GM21367 (cell line): ENCODE measurements around the gene PLXNA4.

ENCODE experiments used
- ATAC-seq: cut with Tn5 transposase; IDR thresholded peaks from one replicate; pipeline ENCODE4 v1.9.1; 2021; ENCODE audit not compliant: unreplicated experiment

The PLXNA4 gene

DNA sequence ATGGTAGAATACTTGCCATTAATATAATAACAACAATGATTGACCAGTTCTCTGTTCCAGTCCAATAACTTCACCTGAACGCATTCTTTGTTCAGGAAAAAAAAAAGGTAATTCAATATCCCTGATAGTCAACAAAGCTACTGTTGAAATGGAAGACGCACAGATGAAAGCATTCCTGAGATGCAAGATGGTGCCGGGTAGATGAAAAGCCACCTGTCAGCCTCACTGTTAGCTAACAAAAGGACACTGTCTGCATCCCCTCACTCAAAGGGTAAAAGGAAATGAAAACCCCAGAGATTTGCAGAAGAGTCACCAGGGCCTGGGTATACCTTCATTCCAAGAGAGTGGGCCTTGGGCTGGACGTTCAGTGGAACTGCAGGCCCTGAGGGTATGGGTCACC is 357.4 kb downstream of the PLXNA4 start:
- no peak for ATAC-seq

DNA sequence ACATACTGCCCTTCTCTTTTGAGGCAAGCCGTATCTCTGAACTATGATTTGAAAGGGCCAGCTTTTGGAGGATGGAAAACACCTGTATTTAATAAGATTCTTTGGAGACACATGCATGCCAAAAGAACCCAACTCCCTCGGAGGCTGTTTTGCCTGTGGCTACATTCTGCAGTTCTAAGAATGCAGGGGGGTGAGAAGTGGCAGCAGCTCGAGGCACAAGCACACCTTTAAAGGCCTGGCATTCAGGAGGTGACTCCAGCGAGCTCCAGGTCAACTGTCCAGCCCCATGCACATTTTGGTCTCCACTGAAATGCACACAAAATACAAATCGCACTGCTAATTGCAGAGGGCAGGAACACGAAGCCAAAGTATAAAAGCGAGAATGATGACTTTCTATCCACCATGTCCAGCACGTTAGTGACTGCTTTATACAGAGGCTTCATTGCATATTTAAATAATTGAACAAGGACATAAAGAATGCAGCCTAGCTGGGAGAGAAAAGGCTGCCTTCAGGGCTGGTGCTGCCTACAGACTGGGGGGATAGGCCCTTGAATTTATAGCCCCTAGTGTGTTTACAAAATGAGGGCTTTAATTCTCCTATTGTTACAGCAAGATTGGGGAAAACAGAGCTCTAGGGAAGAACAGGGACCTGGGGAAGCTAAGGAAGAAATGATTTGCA is 359.3 kb downstream of the PLXNA4 start:
- no peak for ATAC-seq

DNA sequence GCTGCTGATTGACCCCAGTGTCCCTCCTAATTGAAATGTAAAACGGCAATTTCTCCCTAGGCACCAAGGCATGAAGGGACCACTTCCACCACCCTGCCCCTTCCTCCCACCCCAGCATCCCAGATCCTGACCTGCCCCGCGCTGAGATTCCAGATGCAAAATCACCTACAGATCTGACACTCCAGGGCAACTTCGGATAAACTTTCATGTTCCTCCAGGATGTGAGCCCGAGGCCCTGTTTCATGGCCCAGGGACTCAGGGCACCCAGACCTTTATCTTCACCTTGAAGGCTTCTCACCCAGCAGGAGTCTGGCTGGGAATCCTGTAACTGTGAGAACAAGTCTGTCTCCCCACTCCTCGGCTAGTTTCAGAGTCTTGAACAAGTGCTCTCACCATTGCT is 361.8 kb downstream of the PLXNA4 start:
- no peak for ATAC-seq

DNA sequence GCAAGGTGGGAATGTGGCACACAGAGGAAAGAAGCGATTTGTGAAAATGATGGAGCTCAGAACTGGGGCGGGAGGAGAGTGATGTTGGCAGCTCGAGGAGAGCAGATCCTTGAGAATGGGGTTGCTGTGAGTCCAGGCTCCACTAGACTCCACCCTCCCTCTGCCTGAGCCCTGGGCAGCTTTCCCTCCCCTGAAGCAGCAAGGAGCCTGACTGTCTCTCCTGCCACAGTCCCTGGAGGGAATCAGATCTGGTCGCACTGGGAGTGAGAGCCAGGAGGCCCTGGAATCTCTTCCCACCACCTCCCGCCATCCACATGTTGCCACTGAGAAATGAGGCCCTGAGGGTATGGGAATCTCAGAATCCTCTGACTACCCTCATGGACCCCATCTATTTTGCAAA is 362.7 kb downstream of the PLXNA4 start:
- no peak for ATAC-seq

DNA sequence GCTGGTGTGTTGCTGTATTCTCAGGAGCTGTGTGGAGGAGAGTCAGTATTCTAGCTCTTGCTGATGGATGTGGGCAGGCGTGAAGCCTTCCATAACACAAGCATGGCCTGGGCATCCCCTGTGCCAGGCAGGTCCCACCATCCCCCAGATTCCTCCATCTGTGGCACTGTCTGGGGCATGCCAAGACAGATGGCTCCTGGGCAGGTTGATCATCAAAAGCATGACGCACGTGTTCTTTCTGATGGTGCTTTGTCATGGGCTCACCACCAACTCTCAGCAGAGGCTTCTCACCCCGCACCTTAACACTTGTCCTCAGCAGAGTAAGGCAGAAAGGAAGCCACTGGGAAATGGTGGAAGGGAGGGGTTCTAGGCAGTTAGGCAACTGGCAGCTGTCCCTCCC is 364.3 kb downstream of the PLXNA4 start:
- no peak for ATAC-seq

DNA sequence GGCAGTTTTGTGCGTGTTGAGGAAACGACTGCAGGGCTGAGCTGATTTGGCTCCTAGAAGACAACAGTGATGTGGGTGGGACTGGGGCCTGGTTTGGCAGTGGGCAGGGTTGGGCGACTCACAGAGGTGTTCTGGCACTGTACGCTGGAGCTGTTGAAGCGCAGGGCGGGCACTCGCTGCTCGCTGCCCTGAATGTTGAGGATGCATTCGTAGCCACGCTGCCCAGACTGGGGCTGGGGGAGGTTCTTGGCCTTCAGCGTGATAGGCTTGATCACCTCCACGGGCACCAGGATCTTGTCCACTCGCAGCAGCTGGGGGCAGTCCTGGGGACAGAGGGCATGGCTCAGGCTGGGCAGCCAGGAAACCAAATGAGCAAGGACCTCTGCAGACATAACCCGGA is 365.4 kb downstream of the PLXNA4 start:
- no peak for ATAC-seq

DNA sequence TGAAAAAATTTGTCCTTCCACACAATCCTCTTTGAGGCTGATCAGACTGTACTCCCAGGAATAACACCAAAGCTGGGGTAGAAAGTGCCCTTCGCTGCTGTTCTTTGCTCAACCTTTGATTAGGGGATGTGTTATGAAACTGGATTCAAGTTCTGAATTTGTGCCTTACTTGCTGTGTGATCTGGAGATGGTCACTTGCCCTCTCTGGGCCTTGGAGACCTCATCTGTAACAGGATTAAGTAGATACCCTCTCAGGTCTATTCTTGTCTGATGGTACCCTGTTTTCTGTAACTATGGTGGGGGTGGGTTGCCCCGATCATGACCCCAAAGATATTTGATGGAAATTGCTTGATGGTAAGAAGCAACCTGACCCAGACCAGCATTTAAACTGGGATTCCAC is 368.5 kb downstream of the PLXNA4 start:
- no peak for ATAC-seq

DNA sequence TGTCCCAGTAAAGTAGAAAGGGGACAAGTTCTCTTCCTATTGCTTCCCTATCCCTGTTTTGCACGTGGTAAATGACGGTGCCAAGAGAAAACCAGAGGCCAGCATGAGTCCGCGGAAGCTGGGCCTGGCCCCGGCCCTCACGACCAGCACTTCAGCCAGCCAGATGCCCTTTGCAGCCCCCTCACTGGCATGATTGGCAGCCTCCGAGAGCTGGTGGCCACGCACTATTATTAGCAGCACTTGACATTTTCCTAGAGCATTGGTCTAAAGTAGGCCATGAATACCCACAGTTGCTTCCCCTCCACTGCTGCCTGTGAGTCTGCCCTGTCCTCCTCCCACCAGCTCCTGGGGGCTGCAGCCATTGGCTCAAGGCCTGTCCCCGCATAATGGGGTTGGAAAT is 369.1 kb downstream of the PLXNA4 start:
- ATAC-seq, result no peak

DNA sequence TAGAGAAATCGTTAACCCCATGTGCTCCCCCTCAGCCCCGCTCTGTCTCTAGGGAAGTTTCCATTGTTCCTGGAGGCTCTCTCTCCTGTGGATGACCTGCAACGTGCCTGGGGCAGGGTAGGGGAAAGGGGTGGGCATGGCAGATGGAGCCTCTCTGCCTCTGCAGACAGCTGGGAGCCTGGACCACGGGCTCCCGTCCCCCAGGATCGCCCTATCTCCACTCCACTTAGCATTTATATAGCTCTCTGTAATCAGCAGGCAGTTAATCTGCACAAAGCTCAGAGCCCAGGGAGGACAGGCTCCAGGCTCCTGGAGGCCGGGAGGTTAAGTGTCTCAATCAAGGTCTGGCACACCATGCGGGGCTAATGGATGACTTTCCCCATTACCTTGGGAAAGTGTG is 369.7 kb downstream of the PLXNA4 start:
- ATAC-seq, result no peak

DNA sequence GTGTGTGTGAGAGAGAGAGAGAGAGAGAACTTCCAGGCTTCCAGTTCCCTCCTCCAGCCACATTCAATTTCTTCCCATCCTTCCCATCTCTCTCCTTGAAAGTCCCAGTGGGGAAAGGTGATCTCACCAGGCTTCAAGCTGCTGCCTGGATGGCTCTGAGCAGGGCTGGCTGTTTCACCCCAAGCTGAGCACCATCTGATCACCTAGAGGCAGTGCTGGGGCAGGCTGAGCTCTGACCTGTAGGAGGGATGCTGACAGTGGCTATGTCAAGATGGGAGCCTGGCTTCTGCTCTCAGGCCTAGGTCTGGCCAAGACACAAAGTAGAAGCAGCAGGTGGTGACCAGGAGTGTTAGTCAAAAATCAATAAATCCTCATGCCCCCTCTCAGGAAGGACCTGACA is 370.8 kb downstream of the PLXNA4 start:
- ATAC-seq, result no peak

DNA sequence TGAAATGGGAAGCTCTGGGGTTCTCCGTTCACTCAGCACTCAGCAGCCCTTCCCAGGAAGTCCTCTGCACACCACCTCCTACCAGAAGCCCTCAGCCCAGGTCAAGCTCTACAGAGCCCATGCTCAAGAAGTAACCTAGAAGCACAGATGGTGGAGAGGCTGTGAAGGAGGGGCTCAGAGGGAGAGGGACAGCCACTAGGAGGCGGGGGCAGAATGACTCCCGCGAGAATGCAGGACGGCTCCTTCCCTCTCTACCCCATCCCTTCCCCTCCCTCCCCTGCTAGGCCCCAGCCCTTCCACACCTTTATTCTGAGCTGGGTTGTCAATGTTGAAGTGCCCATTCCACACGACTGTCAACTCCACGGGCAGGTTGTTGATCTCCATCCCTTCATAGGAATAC is 373.2 kb downstream of the PLXNA4 start:
- no peak for ATAC-seq

DNA sequence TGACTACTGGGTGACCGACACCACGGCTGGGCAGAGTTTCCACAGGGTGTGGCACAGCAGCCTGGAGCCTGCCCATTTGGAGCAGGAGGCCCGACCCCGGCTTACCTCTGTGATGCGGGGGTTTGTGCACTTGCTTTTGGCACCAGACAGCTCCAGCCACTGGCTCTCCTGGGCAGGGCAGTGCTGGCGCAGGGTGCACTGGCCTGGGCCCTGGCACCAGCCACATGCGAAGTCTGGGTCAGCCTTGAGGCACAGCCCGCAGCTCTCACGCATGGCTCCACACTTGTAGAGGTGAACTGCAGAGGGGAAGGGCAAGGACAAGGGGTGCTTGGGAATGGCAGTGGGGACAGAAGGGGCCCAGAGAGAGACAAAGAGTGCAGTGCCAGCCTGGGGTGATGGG is 373.7 kb downstream of the PLXNA4 start:
- ATAC-seq, result no peak

DNA sequence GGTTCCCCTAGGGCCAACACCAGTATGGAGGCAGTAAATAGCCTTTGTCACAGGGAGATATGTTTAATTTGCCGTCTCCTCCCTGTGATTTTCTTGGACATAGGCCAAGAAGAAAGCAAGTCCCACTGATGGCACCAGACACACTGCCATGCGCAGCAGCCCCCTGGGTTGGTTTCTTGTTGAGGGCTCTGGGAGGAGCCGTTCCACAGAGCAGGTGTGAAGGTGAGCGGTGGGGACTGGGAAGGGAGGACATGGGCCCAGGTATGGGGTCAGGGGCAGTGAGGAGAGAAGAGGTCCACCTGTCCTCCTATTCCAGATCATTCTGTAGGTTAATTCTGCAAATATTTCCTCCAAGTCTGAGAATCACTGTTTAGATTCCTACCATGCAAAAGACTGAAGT is 376.1 kb downstream of the PLXNA4 start:
- no peak for ATAC-seq

DNA sequence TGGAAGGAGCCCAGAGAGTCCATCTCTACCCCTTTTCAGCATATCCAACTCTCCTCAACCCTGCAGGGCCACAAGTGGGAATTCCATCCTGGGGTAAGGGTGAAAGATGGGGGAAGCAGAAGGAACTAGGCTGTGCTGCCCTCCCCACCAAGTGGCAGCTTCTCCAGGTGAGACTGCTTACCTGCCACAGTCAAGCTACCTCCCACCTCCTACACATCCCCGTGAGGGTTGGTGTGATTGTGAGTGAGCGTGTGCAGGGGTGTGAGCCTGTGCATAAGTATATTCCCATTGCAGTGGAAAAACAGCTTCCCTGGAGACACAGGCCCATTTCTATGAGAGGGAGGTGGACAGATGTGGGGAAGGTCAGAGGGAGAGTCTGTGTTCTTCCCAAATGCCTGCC is 376.6 kb downstream of the PLXNA4 start:
- no peak for ATAC-seq

DNA sequence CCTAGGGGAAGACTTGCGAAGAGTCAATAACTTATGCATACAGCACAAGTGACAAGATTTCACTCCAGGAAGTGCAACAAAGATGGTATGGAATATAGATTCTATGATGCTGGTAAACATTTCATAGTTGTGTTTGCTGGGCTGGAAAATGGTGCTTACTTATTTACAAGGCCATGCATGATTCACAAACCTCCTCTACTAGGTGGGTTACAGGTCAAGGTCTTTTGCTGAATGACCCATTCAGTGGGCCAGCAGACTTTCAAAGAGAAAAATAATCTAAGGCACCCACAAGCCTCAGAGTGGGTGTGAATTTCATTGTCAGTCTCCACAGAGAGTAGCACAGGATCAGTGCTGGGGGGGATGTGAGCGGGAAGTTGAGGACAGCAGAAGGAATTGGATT is 378.5 kb downstream of the PLXNA4 start:
- ATAC-seq, result no peak

DNA sequence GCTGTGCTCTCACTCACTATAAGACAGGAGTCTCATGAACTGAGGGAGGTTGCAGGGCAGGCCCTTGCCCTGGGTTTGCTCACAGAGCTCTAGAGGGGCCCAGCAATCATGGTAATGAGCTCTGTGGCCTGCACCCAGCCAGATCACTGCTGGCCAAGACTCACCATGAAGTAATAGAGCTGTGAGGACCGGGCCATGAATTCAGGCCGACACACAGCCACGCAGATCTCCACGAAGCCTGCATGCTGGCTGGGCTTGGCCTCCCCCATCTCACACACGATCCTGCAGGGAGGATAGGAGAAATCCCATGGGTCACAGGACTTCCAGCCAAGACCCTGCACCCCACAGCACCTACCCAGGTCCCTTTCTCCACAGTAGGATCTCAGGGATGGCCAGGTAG is 382.4 kb downstream of the PLXNA4 start:
- no peak for ATAC-seq

DNA sequence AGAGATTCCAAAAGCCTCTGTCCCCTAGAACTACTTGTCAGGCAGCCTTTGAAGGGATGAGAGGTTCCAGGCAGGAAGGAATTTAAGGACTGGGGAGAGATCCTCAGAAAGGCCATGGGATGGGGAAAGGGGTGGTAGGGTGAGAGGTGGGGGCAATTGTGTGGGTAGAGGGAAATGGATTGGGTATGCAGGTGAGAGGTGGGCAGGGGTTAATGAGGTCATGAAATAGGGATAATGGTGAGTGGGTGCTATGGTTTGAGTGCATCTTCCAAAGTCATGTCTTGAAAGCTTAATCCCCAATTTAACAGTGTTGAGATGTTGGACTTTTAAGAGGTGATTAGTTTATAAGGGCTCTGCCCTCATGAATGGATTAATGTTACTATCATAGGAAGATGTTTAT is 383.5 kb downstream of the PLXNA4 start:
- ATAC-seq, result no peak

DNA sequence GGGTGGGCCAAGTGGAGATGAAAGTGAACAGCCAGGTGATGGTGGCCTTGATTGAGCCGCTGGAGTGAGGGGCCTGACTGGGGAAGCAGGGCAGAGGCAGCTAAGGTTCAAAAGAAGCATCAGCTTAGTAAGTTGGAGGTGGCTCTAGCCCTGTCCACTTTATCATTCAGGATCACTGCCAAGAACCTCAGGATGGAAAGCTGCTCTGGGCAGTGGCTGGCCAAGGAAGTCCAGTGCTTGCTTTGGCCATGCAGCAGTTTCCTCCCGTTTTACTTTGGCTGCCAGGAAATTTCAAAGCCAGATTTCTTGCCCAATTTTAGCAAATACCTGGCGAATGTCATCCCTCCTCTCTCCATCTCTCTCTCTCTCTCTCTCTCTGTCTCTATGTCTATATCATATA is 384.9 kb downstream of the PLXNA4 start:
- no peak for ATAC-seq

DNA sequence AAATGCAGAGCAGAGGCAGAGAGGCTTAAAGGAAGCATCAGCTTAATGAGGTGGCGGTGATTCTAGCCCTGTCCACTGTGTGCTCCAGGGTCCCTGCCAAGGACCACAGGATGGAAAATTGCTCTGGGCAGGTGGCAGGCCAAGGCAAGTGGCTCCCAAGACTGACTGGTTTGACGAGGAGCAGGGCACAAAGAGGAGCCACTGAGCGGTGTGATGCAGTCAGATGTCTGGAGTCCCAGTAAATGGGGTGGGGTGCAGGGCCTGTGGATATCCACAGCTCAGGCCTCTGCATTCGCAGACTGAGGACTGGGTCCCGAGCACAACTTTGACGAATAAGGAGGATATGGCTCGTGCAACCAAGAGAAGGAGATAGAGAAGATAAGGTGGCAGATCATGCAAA is 385.6 kb downstream of the PLXNA4 start:
- no peak for ATAC-seq

DNA sequence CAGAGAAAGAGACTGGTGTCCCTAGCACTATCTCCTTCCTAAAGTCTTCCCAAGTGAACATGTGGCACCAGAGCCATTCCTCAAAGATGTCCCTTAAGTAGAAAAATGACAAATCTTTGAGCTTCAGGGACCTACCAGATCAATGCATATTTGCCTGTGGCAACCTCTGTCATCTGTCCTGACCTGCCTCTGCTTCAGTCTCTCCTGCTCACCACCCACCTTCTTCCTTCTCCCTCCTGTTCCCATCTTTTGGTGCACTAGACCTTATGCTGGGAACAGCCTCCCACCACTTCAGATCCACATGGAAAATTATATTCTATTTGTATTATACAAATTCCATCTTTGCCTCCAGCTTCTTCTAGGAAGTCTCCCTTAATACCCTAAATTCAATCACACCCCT is 386.4 kb downstream of the PLXNA4 start:
- ATAC-seq, result no peak

DNA sequence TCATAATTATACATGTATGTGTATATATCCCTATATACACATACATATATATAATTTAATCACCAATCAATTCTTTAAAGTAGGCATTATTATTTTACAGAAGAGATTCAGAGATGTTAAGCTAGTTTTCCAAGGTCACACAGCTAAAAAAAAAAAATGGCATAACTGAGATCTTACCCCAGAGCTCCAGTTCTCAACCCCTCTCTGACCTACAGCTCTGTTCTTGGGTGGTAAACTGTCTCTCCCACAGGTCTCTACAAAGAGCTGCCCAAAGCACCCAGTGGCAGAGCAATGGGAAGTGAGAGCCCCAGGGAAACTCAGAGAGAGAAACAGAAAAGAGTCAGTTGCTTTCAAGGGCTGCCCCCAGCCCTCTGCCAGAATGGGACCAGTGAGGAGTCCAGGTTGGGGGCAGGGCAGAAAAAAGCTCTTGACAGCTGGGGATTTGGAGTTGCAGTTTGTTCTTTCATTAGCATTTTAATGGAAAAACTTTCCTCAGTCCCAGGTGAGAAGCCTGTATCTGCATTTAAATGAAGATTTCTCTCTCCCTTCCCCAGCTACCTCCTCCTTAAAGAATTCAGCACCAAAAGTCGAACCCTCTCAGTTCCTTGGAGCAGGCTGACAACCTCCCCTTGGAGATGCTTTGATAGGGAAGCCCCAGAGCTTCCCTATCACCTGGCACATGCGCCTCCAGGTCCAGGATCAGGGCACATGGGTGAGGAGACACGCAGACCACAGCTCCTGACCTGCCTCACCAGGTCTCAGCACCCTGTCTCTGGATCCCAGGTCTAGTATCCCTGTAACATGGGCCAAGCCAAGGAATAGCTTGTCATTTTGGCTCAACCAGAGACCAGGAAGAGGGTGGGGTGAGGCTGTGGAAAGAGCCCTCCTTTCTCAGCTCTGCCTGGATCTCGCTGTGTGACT is 388.1 kb downstream of the PLXNA4 start:
- no peak for ATAC-seq

DNA sequence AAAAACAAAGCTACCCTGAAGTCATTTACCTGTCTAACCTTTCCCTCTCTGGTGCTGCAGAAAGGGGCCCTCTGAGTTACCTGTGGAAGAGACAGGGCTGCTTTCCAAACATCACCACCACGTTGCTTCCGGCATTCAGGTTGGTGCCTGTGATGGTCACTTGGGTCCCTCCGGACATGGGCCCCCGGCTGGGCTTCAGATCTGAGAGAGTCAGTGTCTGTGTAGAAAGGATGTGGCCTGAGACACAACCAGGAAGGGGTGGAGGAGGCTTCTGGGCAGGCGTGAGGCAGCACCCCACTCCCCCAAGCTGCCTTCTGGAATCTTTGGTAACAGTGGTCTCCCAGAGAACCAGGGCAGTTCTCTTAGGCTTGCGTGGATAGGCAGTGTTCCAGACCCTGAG is 388.9 kb downstream of the PLXNA4 start:
- no peak for ATAC-seq

DNA sequence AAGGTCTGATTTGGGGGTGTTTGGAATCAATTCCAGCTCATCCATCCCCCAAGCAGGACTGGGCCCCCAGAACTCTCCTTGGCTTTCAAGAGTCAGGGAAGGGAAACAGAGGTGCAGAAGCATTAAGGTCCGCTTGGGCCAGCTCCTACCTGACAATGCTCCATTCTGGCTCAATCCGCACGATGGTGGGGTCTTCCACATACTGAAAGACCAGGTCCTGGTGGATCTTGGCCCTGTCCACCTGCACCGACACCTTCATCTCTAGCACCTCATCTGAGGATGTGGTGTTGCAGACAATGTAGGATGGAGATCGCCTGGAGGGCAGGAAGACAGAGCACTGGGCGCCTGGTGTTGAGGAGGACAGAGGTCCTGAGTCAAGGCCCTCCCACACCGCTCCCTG is 391.1 kb downstream of the PLXNA4 start:
- ATAC-seq, result no peak
